Omental fat pad (tissue), 4 donors: ENCODE results near the gene DMRT3. TPM values are rescaled to one million over a fixed set of nuclear protein-coding genes. Genes with fewer than 3 reads are reported as not detected.

Experiments used
- ATAC-seq: fragments of 150-250 bp; one replicate; pipeline ENCODE4 v1.9.1; 2016; ENCODE audit warnings: mild to moderate bottlenecking, moderate library complexity; ENCODE audit not compliant: low FRiP score
- DNase-seq: peaks from one replicate; pipeline ENCODE4 v3.0.0-alpha.2; 2019; ENCODE audit warnings: low spot score
- CTCF ChIP-seq, 3 donors: fragments of 450-650 bp; IDR thresholded peaks; one replicate each; pipeline ENCODE4 v1.5.1; 2016 to 2017; ENCODE audit warnings: antibody characterized with exemption in 3 of 3, mild to moderate bottlenecking in 3 of 3, moderate library complexity in 2 of 3
- total RNA-seq, 4 donors: library from RNA; depleted of rRNA; stranded (reverse); fragments of >200 nt; gene quantifications; one replicate each; pipeline ENCODE4 v1.1.0, GENCODE V29; 2016

The DMRT3 gene
- total RNA-seq, 4 donors from 2014 or later, result 0.47 TPM; not detected in 3

- no peak for TF ChIP-seq CTCF (IDR thresholded peaks at IDR 0.05)
- ATAC-seq (no peak), DNase-seq (no peak)
These were observed 33.5 kb upstream of the DMRT3 start for GRCh38 chr9:942805-943580.

- TF ChIP-seq CTCF (IDR thresholded peaks at IDR 0.05), result no peak
- no peak for ATAC-seq
- no peak for DNase-seq
These were observed 28.5 kb upstream of the DMRT3 start for GRCh38 chr9:947985-948384.

GRCh38 chr9:948497-948896 lies 28.0 kb upstream of the DMRT3 start:
- DNase-seq (no peak), ATAC-seq (no peak)
- TF ChIP-seq CTCF (IDR thresholded peaks at IDR 0.05), result no peak

DNA sequence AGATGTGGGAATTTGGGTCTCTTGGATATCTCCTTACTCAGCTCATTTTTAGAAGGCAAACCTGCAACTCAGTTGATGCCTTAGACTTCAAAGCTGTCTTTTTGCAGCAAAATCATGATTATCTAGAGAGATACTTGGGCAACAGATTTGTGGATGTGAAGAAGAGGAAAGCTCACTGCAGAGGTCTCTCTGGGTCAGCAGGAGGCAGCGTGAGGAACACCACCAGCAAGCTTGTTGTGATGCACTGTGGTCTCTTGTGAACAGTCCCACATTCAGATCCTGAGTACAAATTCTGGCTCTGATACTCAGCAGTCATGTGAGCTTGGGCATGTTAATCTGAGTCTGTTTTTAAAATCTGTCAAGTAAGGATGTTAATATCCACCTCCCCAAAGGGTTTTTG lies 26.3 kb upstream of the DMRT3 start:
- TF ChIP-seq CTCF (IDR thresholded peaks at IDR 0.05), result no peak
- no peak for DNase-seq
- no peak for ATAC-seq

DNA sequence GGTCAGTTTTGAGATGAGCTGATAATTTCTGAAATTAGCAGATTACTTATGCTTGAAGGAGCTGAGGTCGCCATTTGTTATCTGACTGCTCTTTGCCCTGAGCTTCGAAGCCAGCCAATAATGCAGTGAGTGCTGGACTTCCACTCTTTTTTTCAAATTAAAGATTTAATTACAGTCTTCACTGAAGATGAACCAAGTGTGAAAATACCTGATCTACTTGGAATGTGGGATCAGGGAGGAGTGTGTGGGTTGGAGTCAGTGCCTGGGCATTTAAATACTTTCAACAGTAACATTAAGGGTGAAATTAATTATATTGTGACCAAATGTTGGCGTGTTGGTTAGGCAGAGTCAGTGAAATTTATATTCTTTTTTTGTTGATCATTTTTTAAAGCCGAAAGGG lies 23.9 kb upstream of the DMRT3 start:
- no peak for ATAC-seq
- no peak for TF ChIP-seq CTCF (IDR thresholded peaks at IDR 0.05)
- no peak for DNase-seq

DNA sequence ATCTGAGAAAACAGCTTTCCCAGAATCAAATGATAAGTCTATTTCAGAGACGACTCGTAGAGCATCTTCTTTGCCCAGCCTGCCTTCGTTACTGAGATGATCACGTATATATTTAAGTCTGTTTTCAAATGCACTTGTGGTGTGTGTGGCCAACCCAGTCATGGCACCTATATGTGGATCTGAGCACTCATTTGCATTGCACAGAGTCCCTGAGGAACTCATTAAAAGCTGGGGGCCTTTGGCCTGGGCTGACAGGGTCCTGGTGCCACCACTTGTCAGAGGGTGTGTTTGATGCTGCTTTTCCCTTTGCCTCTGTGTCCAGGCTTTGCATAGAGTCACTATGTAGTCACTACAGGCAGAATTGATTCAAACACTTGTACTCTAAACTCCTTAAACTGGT lies 17.4 kb upstream of the DMRT3 start:
- DNase-seq, result no peak
- no peak for ATAC-seq

More for the DNA sequence above, 17.4 kb upstream of the DMRT3 start:
- TF ChIP-seq CTCF (IDR thresholded peaks at IDR 0.05), result no peak
